SK-N-SH (cell line): ENCODE measurements around the gene SLC1A2. TPM values are rescaled to one million over a fixed set of nuclear protein-coding genes. Genes with fewer than 3 reads are reported as not detected.

Source experiments
- CTCF ChIA-PET: fragments of 300-600, 350-600 bp; formaldehyde crosslinking; extraction: SDS; loops from one replicate; lab custom pipeline; 2021; lab: Yijun Ruan, JAX
- POLR2A ChIA-PET: fragments of 350-600 bp; sonication (Branson Sonifier 250); formaldehyde crosslinking; extraction: SDS; loops from one replicate; lab custom pipeline; 2020; ENCODE audit warnings: antibody characterized with exemption, inconsistent platforms; lab: Yijun Ruan, JAX
- DNase-seq: peaks from one replicate; pipeline ENCODE4 v3.0.0; 2012
- H2AFZ ChIP-seq: fragments of 200-600 bp; sonication (generic); 2 replicates; pipeline ENCODE4 v1.8.1; 2016; ENCODE audit warnings: antibody characterized with exemption, mild to moderate bottlenecking, low read depth
- H3F3A ChIP-seq: fragments of 200-600 bp; sonication (generic); replicated peaks from 2 replicates; pipeline ENCODE3; 2016; ENCODE audit warnings: antibody characterized with exemption, mild to moderate bottlenecking; ENCODE audit not compliant: insufficient read depth
- H3K27ac ChIP-seq, 2 experiments: fragments of 200-500 bp in 1 of 2; fragments of 200-600 bp in 1 of 2; sonication (Bioruptor generic) in 1 of 2; sonication (generic), shearing (Covaris generic) in 1 of 2; 2 replicates each; pipeline versions ENCODE4 v1.5.1 to v1.6.1; 2014 to 2016; ENCODE audit warnings: low read depth in 2 of 2, inconsistent platforms in 1 of 2, low read length in 1 of 2, mild to moderate bottlenecking in 1 of 2, mixed read lengths in 1 of 2
- H3K27me3 ChIP-seq: fragments of 200-600 bp; sonication (generic), shearing (Covaris generic); 2 replicates; pipeline ENCODE4 v1.6.1; 2016; ENCODE audit warnings: mixed run types; ENCODE audit not compliant: insufficient read depth
- H3K36me3 ChIP-seq, 2 experiments: fragments of 200-500 bp in 1 of 2; fragments of 200-600 bp in 1 of 2; sonication (Bioruptor generic) in 1 of 2; sonication (generic) in 1 of 2; replicated peaks in 1 of 2; 2 replicates each; pipeline versions ENCODE3 to v1.5.1; 2014 to 2016; ENCODE audit warnings: low read length in 1 of 2, mild to moderate bottlenecking in 1 of 2; ENCODE audit not compliant: insufficient read depth in 2 of 2, control insufficient read depth in 1 of 2
- H3K4me1 ChIP-seq, 2 experiments: fragments of 200-500 bp in 1 of 2; fragments of 200-600 bp in 1 of 2; sonication (Bioruptor generic) in 1 of 2; sonication (generic), shearing (Covaris generic) in 1 of 2; 2 replicates each; pipeline versions ENCODE4 v1.5.1 to v1.6.1; 2014 to 2016; ENCODE audit warnings: low read depth in 1 of 2, low read length in 1 of 2, mixed run types in 1 of 2; ENCODE audit not compliant: insufficient read depth in 2 of 2, control insufficient read depth in 1 of 2
- H3K4me2 ChIP-seq: fragments of 200-600 bp; sonication (generic), shearing (Covaris generic); 2 replicates; pipeline ENCODE4 v1.6.1; 2017; ENCODE audit warnings: mixed run types
- H3K4me3 ChIP-seq, 2 experiments: fragments of 200-500 bp in 1 of 2; fragments of 200-600 bp in 1 of 2; sonication (Bioruptor generic) in 1 of 2; sonication (generic), shearing (Covaris generic) in 1 of 2; 2 replicates each; pipeline versions ENCODE4 v1.5.1 to v1.8.1; 2014 to 2016; ENCODE audit warnings: low read depth in 2 of 2, inconsistent platforms in 1 of 2, low read length in 1 of 2, mild to moderate bottlenecking in 1 of 2, mixed read lengths in 1 of 2, moderate library complexity in 1 of 2
- H3K79me2 ChIP-seq: fragments of 200-600 bp; sonication (generic); 2 replicates; pipeline ENCODE4 v1.8.1; 2017; ENCODE audit warnings: mild to moderate bottlenecking; ENCODE audit not compliant: insufficient read depth
- H3K9ac ChIP-seq: fragments of 200-600 bp; sonication (generic); 2 replicates; pipeline ENCODE4 v1.6.1; 2017; ENCODE audit warnings: mixed run types
- H3K9me2 ChIP-seq: fragments of 200-600 bp; sonication (generic); 2 replicates; pipeline ENCODE4 v1.6.1; 2017; ENCODE audit warnings: mixed run types
- H3K9me3 ChIP-seq: fragments of 200-600 bp; sonication (generic); 2 replicates; pipeline ENCODE4 v1.6.1; 2017; ENCODE audit warnings: mixed run types, mild to moderate bottlenecking, moderate library complexity
- H4K20me1 ChIP-seq: fragments of 200-600 bp; sonication (generic); 2 replicates; pipeline ENCODE4 v1.6.1; 2017; ENCODE audit warnings: mild to moderate bottlenecking, mixed run types; ENCODE audit not compliant: insufficient read depth
- CHD2 ChIP-seq: fragments of 150-350 bp; IDR thresholded peaks from 2 replicates; pipeline ENCODE4 v1.6.1; 2018; ENCODE audit warnings: low read length; ENCODE audit not compliant: partially characterized antibody
- ELF1 ChIP-seq: IDR thresholded peaks from 2 replicates; pipeline ENCODE4 v1.4.0; 2012
- FOXJ3 ChIP-seq: sonication (generic); formaldehyde crosslinking; IDR thresholded peaks from 2 replicates; pipeline ENCODE4 v1.5.1; 2020; ENCODE audit warnings: mild to moderate bottlenecking, missing genetic modification reagents
- GABPA ChIP-seq: IDR thresholded peaks from 2 replicates; pipeline ENCODE4 v1.4.0; 2012; ENCODE audit warnings: low read depth, mild to moderate bottlenecking
- JUND ChIP-seq: IDR thresholded peaks from 2 replicates; pipeline ENCODE4 v1.4.0; 2012
- MEF2A ChIP-seq: IDR thresholded peaks from 2 replicates; pipeline ENCODE4 v1.4.0; 2012; ENCODE audit warnings: low read depth, borderline replicate concordance
- MXI1 ChIP-seq: IDR thresholded peaks from 2 replicates; pipeline ENCODE4 v1.6.1; 2012; ENCODE audit warnings: mild to moderate bottlenecking, low read depth, low read length, improper control_type of control experiment
- NRF1 ChIP-seq: IDR thresholded peaks from 2 replicates; pipeline ENCODE4 v1.6.1; 2012; ENCODE audit warnings: low read depth, mild to moderate bottlenecking, low read length
- RCOR1 ChIP-seq: fragments of 150-350 bp; IDR thresholded peaks from 2 replicates; pipeline ENCODE4 v1.6.1; 2017; ENCODE audit warnings: antibody characterized with exemption, low read length
- SIN3A ChIP-seq: IDR thresholded peaks from 2 replicates; pipeline ENCODE4 v1.6.1; 2012; ENCODE audit warnings: low read depth, mild to moderate bottlenecking, low read length, moderate library complexity, borderline replicate concordance
- TAF1 ChIP-seq: IDR thresholded peaks from 2 replicates; pipeline ENCODE4 v1.6.1; 2012; ENCODE audit warnings: low read depth, mild to moderate bottlenecking, low read length, moderate library complexity, borderline replicate concordance
- TCF12 ChIP-seq: IDR thresholded peaks from 2 replicates; pipeline ENCODE4 v1.4.0; 2012
- TEAD4 ChIP-seq: IDR thresholded peaks from 2 replicates; pipeline ENCODE4 v1.4.0; 2012; ENCODE audit warnings: mild to moderate bottlenecking, borderline replicate concordance; ENCODE audit not compliant: insufficient read depth
- WGBS: methylation state at CpG from one replicate; pipeline ENCODE4 v1.1.6; 2017; ENCODE audit warnings: low lambda C conversion rate; 5-methylcytosine and 5-hydroxymethylcytosine counted together
- polyA plus RNA-seq, 3 experiments: library from polyadenylated mRNA; depleted of rRNA; stranded (reverse); fragments of >200 nt; gene quantifications; 2 replicates each; pipeline ENCODE4 v1.2.3, GENCODE V29; 2012
- TF ChIP-seq, protein P1 (sequence below): fragments of 150-350 bp; IDR thresholded peaks from 2 replicates; pipeline ENCODE4 v1.6.1; 2016; ENCODE audit warnings: mild to moderate bottlenecking, low read depth, low read length
- TF ChIP-seq, protein P2 (sequence below): IDR thresholded peaks from 2 replicates; pipeline ENCODE4 v1.6.1; 2012; ENCODE audit warnings: mild to moderate bottlenecking, low read depth, low read length, moderate library complexity
- TF ChIP-seq, protein P3 (sequence below): IDR thresholded peaks from 2 replicates; pipeline ENCODE4 v1.4.0; 2012; ENCODE audit warnings: low read depth, borderline replicate concordance
- TF ChIP-seq, protein P4 (sequence below): IDR thresholded peaks from 2 replicates; pipeline ENCODE4; 2012

Gene SLC1A2
- polyA plus RNA-seq, 1 of the 3 experiments (the other 2 are of a cell fraction), result under 0.01 TPM

DNA sequence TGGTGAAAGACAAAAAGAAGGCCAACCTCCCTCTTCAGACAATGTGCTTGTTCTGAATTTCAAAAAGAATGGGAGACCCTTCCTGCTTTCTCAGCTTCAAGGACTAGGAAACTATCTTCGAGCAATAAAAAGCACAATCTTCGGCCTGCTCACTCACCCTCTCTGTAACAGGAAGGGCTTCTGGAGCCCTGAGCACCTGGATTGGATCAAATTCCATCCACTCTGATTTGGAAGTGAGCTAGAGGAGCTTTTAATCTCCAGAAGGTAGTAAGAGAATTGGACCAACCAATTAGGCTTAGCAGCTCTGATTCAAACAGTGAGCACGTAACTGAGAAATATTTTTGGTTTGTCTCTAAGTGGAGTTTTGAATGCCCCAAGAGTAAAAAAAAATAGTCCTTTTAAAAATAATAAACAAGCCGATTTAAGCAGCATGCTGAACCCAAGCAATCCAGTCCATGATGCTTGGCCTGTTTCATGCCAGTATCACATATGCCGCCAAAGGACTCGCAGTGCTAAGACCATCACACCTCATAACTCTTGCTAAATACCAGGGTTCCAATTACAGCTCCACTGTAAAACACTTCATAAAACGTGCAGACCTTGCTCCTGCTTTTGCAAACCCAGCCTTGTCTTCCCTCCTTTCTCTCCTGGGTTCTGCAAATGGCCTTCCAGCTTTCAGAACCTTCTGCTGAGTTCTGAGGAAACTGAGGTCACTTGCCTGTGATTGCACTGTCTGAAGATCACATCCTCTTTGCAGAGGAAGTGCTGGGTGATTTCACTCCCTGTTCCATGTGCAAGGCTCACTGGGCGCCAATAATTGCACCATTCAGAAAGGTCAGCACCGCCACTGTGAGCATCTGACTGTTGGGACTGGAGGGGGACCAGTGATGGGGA lies 74.4 kb downstream of the SLC1A2 start:
- Histone ChIP-seq H3K4me1 (peaks cover 10 to 16% of the 10 kb centered on the region in 2 experiments; a peak in 3 of 4 replicates), H3F3A (peaks cover 10% of the 10 kb centered on the region), H2AFZ (no peak overlapping the region), H4K20me1 (no peaks in the 10 kb centered on the region), H3K9me3 (no peaks in the 10 kb centered on the region), H3K27ac (no peak overlapping the region), H3K36me3 (no peaks in the 10 kb centered on the region), H3K4me3 (no peak overlapping the region), H3K4me2 (no peak overlapping the region), H3K79me2 (no peaks in the 10 kb centered on the region), H3K27me3 (no peaks in the 10 kb centered on the region), H3K9ac (no peak overlapping the region), H3K9me2 (no peaks in the 10 kb centered on the region)
- ChIA-PET CTCF (no interaction called here), POLR2A (no interaction called here)
- 83% methylated on average over 9 of the region's 9 CpGs for WGBS
- no peak for TF ChIP-seq ELF1
- no peak for TF ChIP-seq JUND
- TF ChIP-seq FOXJ3, result no peak
- no peak for TF ChIP-seq TCF12
- no peak for TF ChIP-seq MXI1
- DNase-seq, result no peak

DNA sequence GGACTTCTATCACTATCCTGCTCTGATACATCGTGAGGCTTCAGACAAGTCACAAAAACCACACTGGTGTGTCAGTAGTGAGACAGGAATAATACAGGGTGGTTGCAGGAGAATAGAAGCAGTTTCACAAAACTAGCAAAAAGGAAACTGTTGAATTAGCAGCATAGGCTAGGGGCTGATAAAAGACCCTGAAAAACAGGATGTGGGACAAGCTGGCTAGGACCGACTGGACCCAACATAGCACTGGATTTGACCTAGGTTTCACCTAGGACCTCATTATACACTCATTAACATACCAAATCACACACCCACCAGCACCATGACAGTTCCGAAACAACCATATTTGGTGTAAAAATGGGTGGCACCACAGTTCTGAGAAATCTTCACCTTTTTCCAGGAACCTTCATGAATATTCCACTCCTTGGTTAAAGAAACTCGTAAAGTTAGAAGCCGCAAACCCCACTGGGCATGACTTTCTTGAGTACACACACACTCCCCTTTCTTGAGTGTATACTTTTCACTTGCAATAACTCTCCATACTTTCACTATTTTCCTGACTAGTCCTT lies 76.2 kb downstream of the SLC1A2 start:
- Histone ChIP-seq H2AFZ (no peak overlapping the region), H3K4me3 (no peak overlapping the region), H3K4me1 (peaks cover 7 to 12% of the 10 kb centered on the region in 2 experiments; a peak in 3 of 4 replicates), H3K9me2 (no peaks in the 10 kb centered on the region), H3K27ac (no peak overlapping the region), H3K36me3 (no peaks in the 10 kb centered on the region), H3F3A (peaks cover 10% of the 10 kb centered on the region), H4K20me1 (no peaks in the 10 kb centered on the region), H3K9me3 (no peaks in the 10 kb centered on the region), H3K9ac (no peak overlapping the region), H3K4me2 (no peak overlapping the region), H3K27me3 (no peaks in the 10 kb centered on the region), H3K79me2 (no peaks in the 10 kb centered on the region)
- 87% methylated on average over 5 of the region's 5 CpGs for WGBS
- no peak for DNase-seq
- ChIA-PET POLR2A (no interaction called here), CTCF (no interaction called here)
- TF ChIP-seq, protein P1, sequence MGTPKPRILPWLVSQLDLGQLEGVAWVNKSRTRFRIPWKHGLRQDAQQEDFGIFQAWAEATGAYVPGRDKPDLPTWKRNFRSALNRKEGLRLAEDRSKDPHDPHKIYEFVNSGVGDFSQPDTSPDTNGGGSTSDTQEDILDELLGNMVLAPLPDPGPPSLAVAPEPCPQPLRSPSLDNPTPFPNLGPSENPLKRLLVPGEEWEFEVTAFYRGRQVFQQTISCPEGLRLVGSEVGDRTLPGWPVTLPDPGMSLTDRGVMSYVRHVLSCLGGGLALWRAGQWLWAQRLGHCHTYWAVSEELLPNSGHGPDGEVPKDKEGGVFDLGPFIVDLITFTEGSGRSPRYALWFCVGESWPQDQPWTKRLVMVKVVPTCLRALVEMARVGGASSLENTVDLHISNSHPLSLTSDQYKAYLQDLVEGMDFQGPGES, result no peak
- no peak for TF ChIP-seq NRF1
- TF ChIP-seq GABPA, result no peak
- no peak for TF ChIP-seq MEF2A
- TF ChIP-seq, protein P2, sequence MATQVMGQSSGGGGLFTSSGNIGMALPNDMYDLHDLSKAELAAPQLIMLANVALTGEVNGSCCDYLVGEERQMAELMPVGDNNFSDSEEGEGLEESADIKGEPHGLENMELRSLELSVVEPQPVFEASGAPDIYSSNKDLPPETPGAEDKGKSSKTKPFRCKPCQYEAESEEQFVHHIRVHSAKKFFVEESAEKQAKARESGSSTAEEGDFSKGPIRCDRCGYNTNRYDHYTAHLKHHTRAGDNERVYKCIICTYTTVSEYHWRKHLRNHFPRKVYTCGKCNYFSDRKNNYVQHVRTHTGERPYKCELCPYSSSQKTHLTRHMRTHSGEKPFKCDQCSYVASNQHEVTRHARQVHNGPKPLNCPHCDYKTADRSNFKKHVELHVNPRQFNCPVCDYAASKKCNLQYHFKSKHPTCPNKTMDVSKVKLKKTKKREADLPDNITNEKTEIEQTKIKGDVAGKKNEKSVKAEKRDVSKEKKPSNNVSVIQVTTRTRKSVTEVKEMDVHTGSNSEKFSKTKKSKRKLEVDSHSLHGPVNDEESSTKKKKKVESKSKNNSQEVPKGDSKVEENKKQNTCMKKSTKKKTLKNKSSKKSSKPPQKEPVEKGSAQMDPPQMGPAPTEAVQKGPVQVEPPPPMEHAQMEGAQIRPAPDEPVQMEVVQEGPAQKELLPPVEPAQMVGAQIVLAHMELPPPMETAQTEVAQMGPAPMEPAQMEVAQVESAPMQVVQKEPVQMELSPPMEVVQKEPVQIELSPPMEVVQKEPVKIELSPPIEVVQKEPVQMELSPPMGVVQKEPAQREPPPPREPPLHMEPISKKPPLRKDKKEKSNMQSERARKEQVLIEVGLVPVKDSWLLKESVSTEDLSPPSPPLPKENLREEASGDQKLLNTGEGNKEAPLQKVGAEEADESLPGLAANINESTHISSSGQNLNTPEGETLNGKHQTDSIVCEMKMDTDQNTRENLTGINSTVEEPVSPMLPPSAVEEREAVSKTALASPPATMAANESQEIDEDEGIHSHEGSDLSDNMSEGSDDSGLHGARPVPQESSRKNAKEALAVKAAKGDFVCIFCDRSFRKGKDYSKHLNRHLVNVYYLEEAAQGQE, result no peak
- TF ChIP-seq SIN3A, result no peak
- TF ChIP-seq RCOR1, result no peak
- no peak for TF ChIP-seq TEAD4
- TF ChIP-seq MXI1, result no peak
- TF ChIP-seq CHD2, result no peak
- TF ChIP-seq, protein P3, sequence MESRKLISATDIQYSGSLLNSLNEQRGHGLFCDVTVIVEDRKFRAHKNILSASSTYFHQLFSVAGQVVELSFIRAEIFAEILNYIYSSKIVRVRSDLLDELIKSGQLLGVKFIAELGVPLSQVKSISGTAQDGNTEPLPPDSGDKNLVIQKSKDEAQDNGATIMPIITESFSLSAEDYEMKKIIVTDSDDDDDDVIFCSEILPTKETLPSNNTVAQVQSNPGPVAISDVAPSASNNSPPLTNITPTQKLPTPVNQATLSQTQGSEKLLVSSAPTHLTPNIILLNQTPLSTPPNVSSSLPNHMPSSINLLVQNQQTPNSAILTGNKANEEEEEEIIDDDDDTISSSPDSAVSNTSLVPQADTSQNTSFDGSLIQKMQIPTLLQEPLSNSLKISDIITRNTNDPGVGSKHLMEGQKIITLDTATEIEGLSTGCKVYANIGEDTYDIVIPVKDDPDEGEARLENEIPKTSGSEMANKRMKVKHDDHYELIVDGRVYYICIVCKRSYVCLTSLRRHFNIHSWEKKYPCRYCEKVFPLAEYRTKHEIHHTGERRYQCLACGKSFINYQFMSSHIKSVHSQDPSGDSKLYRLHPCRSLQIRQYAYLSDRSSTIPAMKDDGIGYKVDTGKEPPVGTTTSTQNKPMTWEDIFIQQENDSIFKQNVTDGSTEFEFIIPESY, result no peak
- TF ChIP-seq, protein P4, sequence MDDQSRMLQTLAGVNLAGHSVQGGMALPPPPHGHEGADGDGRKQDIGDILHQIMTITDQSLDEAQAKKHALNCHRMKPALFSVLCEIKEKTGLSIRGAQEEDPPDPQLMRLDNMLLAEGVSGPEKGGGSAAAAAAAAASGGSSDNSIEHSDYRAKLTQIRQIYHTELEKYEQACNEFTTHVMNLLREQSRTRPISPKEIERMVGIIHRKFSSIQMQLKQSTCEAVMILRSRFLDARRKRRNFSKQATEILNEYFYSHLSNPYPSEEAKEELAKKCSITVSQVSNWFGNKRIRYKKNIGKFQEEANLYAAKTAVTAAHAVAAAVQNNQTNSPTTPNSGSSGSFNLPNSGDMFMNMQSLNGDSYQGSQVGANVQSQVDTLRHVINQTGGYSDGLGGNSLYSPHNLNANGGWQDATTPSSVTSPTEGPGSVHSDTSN, result no peak
- no peak for TF ChIP-seq TCF12
- no peak for TF ChIP-seq TAF1
